NAMALWA (cell line): ENCODE data around the gene CYS1.
"Not testable (repeated sequence)": the region's sequence is repeated elsewhere in the genome, so short reads cannot be mapped to it uniquely, and the experiment has no call there.

Experiments used
- DNase-seq: peaks from one replicate; pipeline ENCODE4 v3.0.0-alpha.2; 2015; ENCODE audit warnings: low spot score

Gene CYS1

DNA sequence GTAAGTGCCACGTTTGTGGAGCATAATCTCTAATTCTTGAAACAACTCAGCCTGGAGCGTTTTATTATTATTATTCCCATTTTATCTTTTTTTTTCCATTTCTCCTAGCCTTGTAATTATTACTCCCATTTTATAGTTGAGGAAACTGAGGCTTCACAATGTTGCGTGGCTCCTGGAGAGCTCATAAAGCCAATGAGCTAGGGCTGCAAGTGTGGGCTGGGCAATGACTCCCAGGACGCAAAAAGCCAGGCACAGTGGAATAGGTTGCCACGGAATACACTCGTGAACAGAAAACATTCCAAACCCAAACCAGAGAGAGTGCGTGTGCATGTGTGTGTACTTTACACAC, 50.4 kb downstream of the CYS1 start:
- DNase-seq: no peak

DNA sequence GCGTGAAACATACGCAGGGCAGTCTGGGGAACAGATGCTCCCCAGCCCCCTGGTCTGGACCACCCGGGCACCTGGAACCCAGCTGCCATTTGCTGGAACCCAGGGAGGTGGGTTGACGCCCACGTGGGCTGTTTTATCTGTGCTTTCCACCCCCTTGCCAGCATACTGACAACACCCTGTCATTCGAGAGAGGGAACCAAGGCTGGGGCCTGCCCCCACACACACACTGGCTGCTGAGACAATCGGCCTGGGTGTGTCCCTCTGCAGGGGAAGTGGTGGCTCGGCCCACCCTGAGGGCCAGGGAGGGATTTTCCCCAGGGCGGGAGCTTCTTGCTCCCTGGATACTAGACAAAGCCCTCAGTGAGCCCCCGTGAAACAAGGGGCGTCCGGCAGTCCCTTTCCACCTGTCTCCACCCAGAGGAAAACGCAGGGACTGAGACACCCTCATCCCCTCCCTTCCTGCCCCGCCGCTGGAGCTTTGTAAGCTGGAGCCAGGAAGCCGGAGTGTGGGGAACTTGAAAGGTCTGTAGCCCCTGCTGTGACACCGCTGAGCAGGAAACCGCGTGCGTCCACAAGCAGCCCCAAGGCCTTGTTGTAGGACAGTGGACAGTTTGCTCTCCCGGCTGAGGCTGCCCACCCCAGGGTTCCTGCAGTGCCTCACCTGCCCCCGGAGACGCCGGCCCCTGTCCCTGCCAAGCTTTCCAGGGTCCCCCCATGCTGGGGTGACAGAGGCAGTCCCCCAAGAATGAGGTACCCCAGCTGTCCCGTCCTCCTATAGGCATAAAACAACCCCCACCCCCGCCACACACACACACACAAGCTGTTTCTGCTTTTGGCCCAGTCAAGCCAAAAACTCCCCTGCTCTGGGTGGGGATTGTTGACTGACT, 51.0 kb downstream of the CYS1 start:
- DNase-seq: no peak

DNA sequence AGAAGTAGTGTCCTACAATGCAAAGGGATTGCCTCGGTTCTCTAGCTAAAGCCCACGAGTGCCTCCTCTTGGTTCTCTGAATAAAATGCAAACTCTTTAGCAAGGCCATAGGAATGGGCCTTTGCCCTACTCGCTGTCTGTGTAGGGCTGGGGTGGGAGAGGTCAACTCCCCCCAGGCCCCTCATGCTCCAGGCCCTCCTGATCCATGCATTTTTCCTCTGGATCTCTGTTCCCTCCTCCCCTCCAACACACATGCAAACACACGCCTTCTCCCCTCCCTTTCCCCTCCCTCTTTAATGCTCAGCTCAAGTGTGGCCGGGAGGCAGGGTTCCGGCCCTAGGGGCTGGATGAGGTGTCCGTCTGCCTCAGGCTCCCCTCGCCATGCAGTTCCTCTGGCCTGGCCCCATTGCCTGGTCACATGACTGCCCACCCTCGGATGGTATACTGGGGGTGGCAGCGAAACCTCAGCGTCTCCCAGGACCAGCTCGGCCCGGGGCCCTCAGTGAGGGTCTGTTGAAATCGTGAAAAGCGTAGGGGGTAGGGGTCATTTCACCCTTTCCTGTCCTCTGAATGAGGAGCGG, 51.7 kb downstream of the CYS1 start:
- peak; percentile 31 for DNase-seq

DNA sequence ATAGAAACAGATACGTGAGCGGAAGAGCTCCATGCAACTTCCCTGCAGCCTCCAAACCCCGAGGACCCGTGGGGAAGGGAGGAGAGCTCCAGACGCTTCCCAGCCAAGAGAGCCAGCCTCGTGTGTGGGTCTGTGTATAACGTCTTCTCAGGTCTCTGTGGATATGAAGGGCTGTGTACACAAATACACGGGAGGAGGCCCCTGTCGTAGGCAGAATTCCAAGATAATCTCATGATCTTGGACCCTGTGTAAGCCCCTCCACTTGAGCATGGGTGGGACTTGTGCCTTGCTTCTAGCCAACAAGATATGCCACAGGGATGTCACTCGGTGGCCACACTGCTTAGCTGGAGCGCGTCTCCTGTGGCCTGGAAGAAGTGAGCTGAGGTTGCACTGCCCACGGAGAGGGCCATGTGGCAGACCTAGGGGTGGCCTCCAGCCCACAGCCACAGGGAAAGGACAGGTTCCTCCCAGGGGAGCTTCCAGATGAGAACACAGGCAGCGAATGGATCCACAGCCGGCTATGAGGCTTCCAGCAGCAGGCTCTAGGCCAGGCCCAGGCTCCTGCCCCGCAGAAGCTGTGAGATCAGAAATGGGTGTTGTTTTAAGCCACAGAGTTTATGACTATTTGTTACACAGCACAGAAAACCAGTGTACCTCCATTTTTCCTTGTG, 52.4 kb downstream of the CYS1 start:
- DNase-seq: no peak

DNA sequence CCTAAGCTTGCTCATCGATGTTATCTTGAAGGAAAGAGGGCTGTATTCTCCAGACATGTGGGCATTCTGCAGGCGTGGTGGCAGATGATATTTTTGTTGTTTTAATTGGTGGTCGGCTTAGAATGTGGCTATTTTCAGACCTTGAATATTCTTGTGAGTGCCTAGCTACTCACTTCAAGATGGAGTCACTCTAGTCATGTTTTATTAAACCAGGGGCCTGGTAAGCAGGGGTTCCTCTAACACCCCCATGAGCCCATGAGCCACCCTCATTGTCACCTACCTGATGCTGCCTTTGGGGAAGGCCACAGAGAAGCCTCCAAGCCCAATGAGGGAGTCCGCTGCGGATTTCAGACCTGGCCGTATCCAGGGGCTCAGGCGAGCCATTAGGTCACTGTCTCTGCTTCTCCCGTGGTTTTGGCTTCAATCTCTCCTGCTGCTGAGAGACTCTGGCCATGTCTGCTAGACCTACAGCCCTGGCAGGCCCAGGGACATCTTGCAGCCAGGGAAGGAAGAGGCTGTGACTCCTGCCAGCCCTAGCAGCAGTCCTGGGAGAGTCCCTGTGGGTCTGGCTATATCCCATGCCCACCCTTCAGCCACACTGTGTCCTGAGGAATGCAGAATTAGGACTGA, 53.2 kb downstream of the CYS1 start:
- no peak for DNase-seq

DNA sequence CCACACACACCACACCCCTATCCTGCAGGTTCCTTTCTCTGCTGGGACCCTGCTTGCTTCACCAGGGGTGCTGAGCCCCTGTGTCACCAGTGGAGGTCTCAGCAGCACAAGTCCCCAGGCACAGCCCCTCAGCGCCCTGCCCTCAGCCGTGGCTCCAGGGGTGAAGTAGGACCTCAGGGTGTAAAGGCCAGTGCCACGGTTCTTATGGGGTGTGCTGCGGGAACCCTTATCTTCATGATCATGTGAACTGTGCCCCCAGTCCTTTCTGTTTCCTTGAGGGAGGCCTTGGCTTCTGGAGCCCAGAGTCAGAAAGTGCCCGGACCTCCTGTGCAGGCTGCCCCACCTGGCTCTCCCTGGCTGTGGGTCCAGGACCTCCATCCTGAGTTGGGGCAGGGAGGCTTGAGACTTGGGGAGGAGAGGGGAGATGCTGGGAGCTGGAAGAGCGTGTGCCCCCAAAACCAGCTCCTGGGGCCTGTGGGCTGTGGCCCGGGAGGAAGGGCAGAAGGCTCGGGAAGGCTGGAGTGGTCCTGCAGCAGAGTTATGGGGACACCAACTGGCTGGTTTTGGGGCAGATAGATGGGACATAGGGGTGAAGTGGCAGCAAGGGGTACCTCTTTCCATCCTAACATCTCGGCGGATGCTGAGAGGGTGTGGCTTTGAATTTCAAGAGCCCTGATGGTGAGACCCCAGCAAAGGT, 57.1 kb downstream of the CYS1 start:
- no peak for DNase-seq

DNA sequence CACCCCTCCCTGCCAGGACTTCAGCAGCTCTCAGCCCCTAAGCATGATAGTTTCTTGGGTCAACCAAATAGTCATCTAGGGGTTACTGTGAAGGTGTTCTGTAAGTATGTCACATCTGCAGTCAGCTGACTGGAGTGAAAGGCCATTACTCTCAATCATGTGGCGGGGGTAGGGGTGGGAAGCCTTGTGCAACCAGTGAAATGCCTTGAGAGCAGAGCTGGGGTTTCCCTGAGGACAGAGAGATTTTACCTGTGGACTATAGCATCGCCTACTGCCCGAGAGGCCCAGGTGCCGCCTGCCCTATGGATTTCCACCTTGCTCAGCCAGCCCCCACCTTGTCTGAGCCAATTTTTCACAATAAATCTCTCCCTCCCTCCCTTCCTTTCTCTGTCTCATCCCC, 57.8 kb downstream of the CYS1 start:
- no peak for DNase-seq

DNA sequence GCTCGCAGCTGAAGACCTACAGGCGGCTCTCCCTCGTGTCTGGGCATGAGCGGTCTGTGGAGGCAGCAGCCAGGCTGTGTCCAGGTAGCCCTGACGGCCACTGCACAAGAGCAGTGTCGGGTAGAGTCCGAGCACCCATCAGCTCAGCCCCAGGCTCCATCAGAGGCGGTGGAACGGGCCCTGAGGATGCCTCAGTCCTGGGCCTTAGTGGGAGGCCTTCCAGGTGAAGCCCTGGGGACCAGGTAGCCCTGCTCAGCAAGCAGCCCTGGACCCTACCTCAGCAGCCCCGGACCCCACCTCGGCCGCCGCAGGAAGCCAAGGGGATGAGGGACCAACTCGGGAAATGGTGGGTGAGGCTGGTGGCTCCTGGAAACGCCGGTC, 58.2 kb downstream of the CYS1 start:
- no peak for DNase-seq

DNA sequence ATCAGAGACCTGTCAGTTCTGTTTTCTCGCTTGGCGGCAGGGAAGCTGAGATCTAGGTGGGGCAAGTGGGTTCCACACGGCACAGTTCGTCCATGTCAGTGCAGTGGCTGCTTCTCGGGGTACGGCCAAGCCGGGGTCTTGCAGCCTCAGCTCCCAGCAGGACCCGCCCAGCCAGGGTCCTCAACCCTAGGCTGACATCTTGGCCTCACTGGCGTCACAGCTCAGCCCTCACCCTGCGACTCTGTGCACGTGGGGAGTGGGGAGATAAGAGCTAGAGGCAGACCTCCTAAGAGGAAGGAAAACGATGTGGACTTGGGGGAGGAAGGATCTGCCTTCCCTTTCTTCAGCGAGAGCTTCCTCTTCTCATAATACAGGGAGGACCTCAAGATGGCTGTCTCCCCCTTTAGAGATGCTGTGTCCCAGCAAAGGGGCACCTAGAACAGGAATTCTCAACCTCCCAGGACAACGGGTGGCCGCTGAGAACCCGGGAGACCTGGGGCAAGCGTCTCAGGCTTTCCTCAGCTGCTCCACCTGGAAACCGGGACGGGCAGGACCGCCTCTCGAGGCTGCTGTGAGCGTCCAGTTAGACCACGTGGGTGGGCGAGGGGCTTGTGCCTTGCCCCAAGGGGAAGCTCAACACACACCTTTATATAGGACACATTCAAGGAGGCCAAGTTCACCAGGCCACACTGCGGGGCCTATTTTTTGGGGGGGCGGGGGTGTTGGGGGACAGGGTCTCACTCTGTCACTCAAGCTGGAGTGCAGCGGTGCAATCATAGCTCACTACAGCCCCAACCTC, 60.4 kb downstream of the CYS1 start:
- DNase-seq: no peak

DNA sequence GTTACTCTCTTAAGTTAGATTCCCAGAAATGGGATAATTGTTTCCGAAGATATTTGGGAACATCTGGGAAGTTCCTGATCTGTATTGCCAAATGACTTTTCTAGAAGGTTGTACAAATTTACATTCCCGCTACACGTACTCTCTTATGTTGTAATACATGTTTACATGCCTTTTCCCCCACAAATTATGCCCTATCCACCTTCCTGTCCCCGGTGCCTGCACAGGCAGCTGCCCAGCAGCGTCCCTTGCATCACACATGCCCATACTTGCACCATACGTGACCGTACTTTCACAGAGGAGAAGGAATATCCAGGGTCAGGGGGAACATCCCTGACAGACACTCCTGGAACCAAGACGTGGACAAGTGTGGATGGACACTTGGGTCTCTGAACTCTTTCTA, 61.0 kb downstream of the CYS1 start:
- no peak for DNase-seq

DNA sequence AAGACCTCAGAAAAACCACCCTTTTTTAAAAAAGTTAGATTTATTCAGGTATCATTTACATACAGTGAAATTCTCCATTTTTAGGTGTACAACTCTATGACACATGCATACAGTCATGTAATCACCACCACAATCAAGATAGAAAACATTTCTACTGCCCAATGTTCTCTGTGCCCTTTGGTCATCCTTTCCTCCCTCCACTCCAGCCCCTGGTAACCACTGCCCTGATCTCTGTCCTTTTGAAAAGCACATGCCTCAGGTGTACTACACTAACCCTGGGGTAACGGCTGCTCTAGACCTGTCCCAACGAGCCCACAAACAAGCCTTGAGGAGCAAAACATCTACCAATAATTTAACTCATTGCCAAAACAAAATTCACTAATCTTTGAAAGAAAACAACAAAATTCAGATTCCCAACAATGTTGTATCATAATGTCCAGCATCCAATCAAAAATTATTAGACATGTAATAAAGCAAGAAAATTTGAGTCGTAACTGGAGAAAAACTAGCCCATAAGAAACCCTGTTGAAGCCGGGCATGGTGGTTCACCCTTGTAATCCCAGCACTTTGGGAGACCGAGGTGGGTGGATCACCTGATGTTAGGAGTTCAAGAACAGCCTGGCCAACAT, 62.8 kb downstream of the CYS1 start:
- DNase-seq: no peak

DNA sequence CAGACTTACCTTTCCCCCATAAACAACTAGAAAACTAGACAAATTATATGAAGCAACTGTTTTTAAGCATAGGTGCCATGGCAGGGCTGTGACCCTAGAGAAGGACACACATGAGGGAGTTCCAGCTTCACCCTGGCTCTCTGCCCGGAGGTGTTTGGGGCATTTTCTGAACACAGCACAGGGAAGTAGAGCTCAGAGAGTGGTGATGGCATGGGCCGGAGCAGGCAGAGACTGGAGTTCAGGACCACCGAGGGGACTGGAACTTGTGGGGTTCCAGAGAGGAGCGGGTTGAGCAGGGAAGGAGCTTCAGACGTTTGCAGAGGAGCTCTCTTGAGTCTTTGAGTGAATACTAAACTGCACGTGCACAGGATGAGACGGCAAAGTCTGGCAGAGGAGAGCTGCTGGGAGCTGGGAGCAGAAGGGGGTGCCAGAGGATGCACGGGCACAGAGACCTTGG, 63.4 kb downstream of the CYS1 start:
- no peak for DNase-seq

DNA sequence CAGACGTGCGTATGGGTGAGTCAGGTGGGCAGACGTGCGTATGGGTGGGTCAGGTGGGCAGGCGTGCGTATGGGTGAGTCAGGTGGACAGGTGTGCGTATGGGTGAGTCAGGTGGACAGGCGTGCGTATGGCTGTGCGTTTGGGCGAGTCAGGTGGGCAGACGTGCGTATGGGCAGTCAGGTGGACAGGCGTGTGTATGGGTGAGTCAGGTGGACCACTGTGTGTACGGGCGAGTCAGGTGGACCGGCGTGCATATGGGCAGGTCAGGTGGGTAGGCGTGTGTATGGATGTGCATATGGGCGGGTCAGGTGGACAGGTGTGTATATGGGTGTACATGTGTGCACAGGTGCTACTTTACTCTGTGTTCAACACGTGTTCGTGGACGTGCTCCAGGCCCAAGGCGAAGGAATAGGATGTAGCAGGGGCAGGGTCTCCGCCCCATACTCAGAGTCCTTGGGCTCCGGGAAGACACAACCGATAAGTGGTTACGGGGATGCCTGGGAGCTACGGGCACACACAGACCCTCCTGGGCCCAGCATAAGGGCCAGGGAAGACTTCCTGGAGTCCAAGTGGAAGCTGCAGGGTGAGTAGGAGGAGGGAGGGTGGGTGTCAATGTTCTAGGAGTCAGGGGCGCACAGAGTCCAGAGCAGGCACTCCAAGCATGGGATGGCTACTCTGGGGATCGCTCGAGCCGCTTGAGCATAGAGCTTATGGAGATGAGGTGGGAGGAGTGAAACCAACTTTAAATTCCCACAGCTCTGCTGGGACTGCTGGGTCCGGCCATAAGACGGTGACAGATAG, 64.0 kb downstream of the CYS1 start:
- DNase-seq: no peak

DNA sequence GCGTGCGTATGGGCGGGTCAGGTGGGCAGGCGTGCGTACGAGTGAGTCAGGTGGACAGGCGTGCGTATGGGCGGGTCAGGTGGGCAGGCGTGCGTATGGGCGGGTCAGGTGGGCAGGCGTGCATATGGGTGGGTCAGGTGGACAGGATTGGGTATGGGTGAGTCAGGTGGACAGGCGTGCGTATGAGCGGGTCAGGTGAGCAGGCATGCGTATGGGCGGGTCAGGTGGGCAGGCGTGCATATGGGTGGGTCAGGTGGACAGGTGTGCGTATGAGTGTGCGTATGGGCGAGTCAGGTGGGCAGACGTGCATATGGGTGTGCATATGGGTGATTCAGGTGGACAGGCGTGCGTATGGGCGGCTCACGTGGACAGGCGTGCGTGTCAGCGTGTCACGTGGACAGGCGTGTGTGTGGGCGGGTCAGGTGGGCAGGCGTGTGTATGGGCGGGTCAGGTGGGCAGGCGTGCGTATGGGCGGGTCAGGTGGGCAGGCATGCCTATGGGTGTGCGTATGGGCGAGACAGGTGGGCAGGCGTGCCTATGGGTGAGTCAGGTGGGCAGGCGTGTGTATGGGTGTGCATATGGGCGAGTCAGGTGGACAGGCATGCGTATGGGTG, 64.7 kb downstream of the CYS1 start:
- not testable (repeated sequence) for DNase-seq

DNA sequence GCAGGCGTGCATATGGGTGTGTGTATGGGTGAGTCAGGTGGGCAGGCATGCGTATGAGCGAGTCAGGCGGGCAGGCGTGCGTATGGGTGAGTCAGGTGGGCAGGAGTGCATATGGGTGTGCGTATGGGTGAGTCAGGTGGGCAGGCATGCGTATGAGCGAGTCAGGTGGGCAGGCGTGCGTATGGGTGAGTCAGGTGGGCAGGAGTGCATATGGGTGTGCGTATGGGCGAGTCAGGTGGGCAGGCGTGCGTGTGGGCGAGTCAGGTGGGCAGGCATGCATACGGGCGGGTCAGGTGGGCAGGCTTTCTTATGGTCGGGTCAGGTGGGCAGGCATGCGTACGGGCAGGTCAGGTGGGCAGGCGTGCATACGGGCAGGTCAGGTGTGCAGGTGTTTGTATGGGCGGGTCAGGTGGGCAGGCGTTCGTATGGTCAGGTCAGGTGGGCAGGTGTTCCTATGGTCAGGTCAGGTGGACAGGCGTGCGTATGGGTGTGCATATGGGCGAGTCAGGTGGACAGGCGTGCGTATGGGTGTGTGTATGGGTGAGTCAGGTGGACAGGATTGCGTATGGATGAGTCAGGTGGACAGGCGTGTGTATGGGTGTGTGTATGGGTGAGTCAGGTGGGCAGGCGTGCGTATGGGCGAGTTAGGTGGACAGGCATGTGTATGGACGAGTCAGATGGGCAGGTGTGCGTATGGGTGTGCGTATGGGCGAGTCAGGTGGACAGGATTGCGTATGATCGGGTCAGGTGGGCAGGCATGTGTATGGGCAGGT, 65.6 kb downstream of the CYS1 start:
- no peak for DNase-seq

DNA sequence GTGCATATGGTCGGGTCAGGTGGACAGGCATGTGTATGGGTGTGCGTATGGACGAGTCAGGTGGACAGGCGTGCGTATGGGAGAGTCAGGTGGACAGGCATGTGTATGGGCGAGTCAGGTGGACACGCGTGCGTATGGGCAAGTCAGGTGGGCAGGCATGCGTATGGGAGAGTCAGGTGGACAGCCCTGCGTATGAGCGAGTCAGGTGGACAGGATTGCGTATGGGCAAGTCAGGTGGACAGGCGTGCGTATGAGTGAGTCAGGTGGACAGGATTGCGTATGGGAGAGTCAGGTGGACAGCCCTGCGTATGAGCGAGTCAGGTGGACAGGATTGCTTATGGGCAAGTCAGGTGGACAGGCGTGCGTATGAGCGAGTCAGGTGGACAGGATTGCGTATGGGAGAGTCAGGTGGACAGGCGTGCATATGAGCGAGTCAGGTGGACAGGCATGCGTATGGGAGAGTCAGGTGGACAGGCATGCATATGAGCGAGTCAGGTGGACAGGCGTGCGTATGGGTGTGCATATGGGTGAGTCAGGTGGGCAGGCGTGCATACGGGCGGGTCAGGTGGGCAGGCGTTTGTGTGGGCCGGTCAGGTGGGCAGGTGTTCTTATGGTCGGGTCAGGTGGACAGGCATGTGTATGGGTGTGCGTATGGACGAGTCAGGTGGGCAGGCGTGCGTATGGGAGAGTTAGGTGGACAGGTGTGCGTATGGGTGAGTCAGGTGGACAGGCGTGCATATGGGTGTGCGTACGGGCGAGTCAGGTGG, 66.4 kb downstream of the CYS1 start:
- DNase-seq: not testable (repeated sequence)

DNA sequence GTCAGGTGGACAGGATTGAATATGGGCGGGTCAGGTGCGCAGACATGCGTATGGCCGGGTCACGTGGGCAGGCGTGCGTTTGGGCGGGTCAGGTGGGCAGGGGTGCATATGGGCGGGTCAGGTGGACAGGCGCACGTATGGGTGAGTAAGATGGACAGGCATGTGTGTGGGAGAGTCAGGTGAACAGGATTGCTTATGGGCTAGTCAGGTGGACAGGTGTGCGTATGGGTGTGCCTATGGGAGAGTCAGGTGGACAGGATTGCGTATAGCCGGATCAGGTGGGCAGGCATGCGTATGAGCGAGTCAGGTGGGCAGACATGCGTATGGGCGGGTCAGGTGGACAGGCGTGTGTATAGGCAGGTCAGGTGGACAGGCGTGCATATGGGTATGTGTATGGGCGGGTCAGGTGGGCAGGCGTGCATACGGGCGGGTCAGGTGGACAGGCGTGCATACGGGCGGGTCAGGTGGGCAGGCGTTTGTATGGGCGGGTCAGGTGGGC, 67.2 kb downstream of the CYS1 start:
- no peak for DNase-seq
